GM21737 (cell line): ENCODE data around the gene FUT7.

Source experiments
- ATAC-seq: cut with Tn5 transposase; IDR thresholded peaks from one replicate; pipeline ENCODE4 v1.9.1; 2021; ENCODE audit warnings: mild to moderate bottlenecking, moderate library complexity; ENCODE audit not compliant: unreplicated experiment

The FUT7 gene

GRCh38 chr9:137051145-137051724 is 19.3 kb upstream of the FUT7 start:
- no peak for ATAC-seq

GRCh38 chr9:137050570-137050969 is 18.7 kb upstream of the FUT7 start:
- no peak for ATAC-seq

- no peak for ATAC-seq
Measured at GRCh38 chr9:137049544-137050449, 17.9 kb upstream of the FUT7 start.

- no peak for ATAC-seq
Measured at GRCh38 chr9:137048655-137049543, 17.0 kb upstream of the FUT7 start.

- ATAC-seq = no peak
Measured at GRCh38 chr9:137046088-137046787, 14.3 kb upstream of the FUT7 start, which contains the start of gene NPDC1. NPDC1 (minus strand) TSS chr9:137046177; CDS start chr9:137045989, 188 bp downstream.

GRCh38 chr9:137045294-137046087 is 13.6 kb upstream of the FUT7 start:
- no peak for ATAC-seq

- no peak for ATAC-seq
Measured at GRCh38 chr9:137044502-137045177, 12.8 kb upstream of the FUT7 start.

GRCh38 chr9:137044037-137044436 is 12.1 kb upstream of the FUT7 start:
- ATAC-seq = no peak

GRCh38 chr9:137042751-137043727 is 11.2 kb upstream of the FUT7 start:
- ATAC-seq = no peak

GRCh38 chr9:137041124-137041523 is 9.2 kb upstream of the FUT7 start:
- no peak for ATAC-seq

GRCh38 chr9:137040568-137040967 is 8.7 kb upstream of the FUT7 start:
- no peak for ATAC-seq

- ATAC-seq = no peak
Measured at GRCh38 chr9:137039611-137040366, 7.9 kb upstream of the FUT7 start.

- no peak for ATAC-seq
Measured at GRCh38 chr9:137038916-137039315, 7.0 kb upstream of the FUT7 start.

- no peak for ATAC-seq
Measured at GRCh38 chr9:137037483-137037882, 5.6 kb upstream of the FUT7 start.

GRCh38 chr9:137037035-137037434 is 5.1 kb upstream of the FUT7 start:
- no peak for ATAC-seq

- ATAC-seq = no peak
Measured at GRCh38 chr9:137035937-137036336, 4.0 kb upstream of the FUT7 start.

GRCh38 chr9:137035507-137035834 is 3.6 kb upstream of the FUT7 start:
- ATAC-seq = no peak
